IMR-90 (cell line): ENCODE measurements around the gene NAA15. TPM values are rescaled to one million over a fixed set of nuclear protein-coding genes. Genes with fewer than 3 reads are reported as not detected.

Experiments
- ATAC-seq: fragments of 200-7000 bp; cut with Tn5 transposase; 2 replicates; pipeline ENCODE4 v1.9.1; 2020; ENCODE audit warnings: low read depth, mild to moderate bottlenecking, moderate library complexity
- BruUV-seq: library from RNA; stranded (reverse); fragments of 400-500 nt; replicated peaks from 2 replicates; lab custom pipeline; 2021; lab: Mats Ljungman, UMichigan
- CTCF ChIA-PET: fragments of 300-600 bp; formaldehyde crosslinking; extraction: SDS; loops from one replicate; lab custom pipeline; 2021; ENCODE audit warnings: antibody characterized with exemption; lab: Yijun Ruan, JAX
- POLR2A ChIA-PET: fragments of 300-600 bp; sonication (Branson Sonifier 250); formaldehyde crosslinking; loops from one replicate; lab custom pipeline; 2022; ENCODE audit warnings: antibody characterized with exemption; ENCODE audit not compliant: unreplicated experiment; lab: Charles Lee
- DNase-seq: peaks from one replicate; pipeline ENCODE4 v3.0.0; 2013
- H2AFZ ChIP-seq: replicated peaks from 2 replicates; pipeline ENCODE3; 2013; ENCODE audit warnings: low read length, mild to moderate bottlenecking; ENCODE audit not compliant: poor library complexity
- H2AK5ac ChIP-seq: 2 replicates; pipeline ENCODE4 v1.6.1; 2013; ENCODE audit warnings: low read depth, low read length, inconsistent platforms
- H2AK9ac ChIP-seq: replicated peaks from 2 replicates; pipeline ENCODE3; 2013; ENCODE audit warnings: mild to moderate bottlenecking, low read depth, low read length, moderate library complexity; ENCODE audit not compliant: poor library complexity
- H2BK120ac ChIP-seq: 2 replicates; pipeline ENCODE4 v1.6.1; 2013; ENCODE audit warnings: low read depth, low read length, inconsistent platforms
- H2BK15ac ChIP-seq: 3 replicates; pipeline ENCODE4 v1.6.1; 2013; ENCODE audit warnings: low read depth, low read length, inconsistent platforms
- H2BK20ac ChIP-seq: 2 replicates; pipeline ENCODE4 v1.6.1; 2013; ENCODE audit warnings: low read depth, mild to moderate bottlenecking, inconsistent platforms, low read length, moderate library complexity
- H2BK5ac ChIP-seq: 2 replicates; pipeline ENCODE4 v1.6.1; 2013; ENCODE audit warnings: mild to moderate bottlenecking, low read depth, low read length, inconsistent platforms; ENCODE audit not compliant: poor library complexity, severe bottlenecking
- H3K14ac ChIP-seq: replicated peaks from 2 replicates; pipeline ENCODE4 v1.6.1; 2013; ENCODE audit warnings: low read depth, low read length, inconsistent platforms
- H3K18ac ChIP-seq: 2 replicates; pipeline ENCODE4 v1.6.1; 2013; ENCODE audit warnings: low read depth, low read length, control low read depth
- H3K23ac ChIP-seq: 2 replicates; pipeline ENCODE4 v1.6.1; 2013; ENCODE audit warnings: low read depth, low read length, inconsistent platforms
- H3K27ac ChIP-seq: 2 replicates; pipeline ENCODE4 v1.5.1; 2013; ENCODE audit warnings: mild to moderate bottlenecking, control low read depth, low read length; ENCODE audit not compliant: insufficient read depth
- H3K27me3 ChIP-seq: 2 replicates; pipeline ENCODE4 v1.6.1; 2013; ENCODE audit warnings: low read length; ENCODE audit not compliant: control insufficient read depth, insufficient read depth
- H3K36me3 ChIP-seq: 2 replicates; pipeline ENCODE4 v1.6.1; 2013; ENCODE audit warnings: low read length, mixed read lengths; ENCODE audit not compliant: control insufficient read depth, insufficient read depth
- H3K4ac ChIP-seq: 2 replicates; pipeline ENCODE4 v1.6.1; 2013; ENCODE audit warnings: low read depth, low read length, inconsistent platforms
- H3K4me1 ChIP-seq: 2 replicates; pipeline ENCODE4 v1.6.1; 2013; ENCODE audit warnings: low read length, mixed read lengths; ENCODE audit not compliant: control insufficient read depth, insufficient read depth
- H3K4me2 ChIP-seq: 2 replicates; pipeline ENCODE4 v1.6.1; 2013; ENCODE audit warnings: low read depth, mild to moderate bottlenecking, control low read depth, low read length, moderate library complexity
- H3K4me3 ChIP-seq: 2 replicates; pipeline ENCODE4 v1.5.1; 2013; ENCODE audit warnings: low read depth, mild to moderate bottlenecking, control low read depth, low read length, moderate library complexity; ENCODE audit not compliant: insufficient read depth
- H3K56ac ChIP-seq: 2 replicates; pipeline ENCODE4 v1.6.1; 2013; ENCODE audit warnings: low read length, inconsistent platforms; ENCODE audit not compliant: insufficient read depth; ENCODE audit errors: extremely low read depth
- H3K79me1 ChIP-seq, 2 experiments: 2 replicates each; pipeline ENCODE4 v1.6.1; 2013; ENCODE audit warnings: low read length in 2 of 2, inconsistent platforms in 1 of 2, low read depth in 1 of 2
- H3K9ac ChIP-seq: 2 replicates; pipeline ENCODE4 v1.6.1; 2013; ENCODE audit warnings: low read depth, low read length, control low read depth
- H3K9me1 ChIP-seq: 2 replicates; pipeline ENCODE4 v1.6.1; 2013; ENCODE audit warnings: low read length, inconsistent platforms; ENCODE audit not compliant: insufficient read depth
- H3K9me3 ChIP-seq: 2 replicates; pipeline ENCODE4 v1.6.1; 2013; ENCODE audit warnings: low read length; ENCODE audit not compliant: control insufficient read depth, insufficient read depth
- H4K20me1 ChIP-seq: 2 replicates; pipeline ENCODE4 v1.6.1; 2013; ENCODE audit warnings: low read length, inconsistent platforms; ENCODE audit not compliant: insufficient read depth
- H4K5ac ChIP-seq: 2 replicates; pipeline ENCODE4 v1.6.1; 2013; ENCODE audit warnings: mild to moderate bottlenecking, low read depth, low read length, control low read depth
- H4K8ac ChIP-seq, 2 experiments: 2 replicates each; pipeline ENCODE4 v1.6.1; 2013; ENCODE audit warnings: low read depth in 2 of 2, low read length in 2 of 2, control low read depth in 1 of 2, inconsistent platforms in 1 of 2
- H4K91ac ChIP-seq: 2 replicates; pipeline ENCODE4 v1.6.1; 2013; ENCODE audit warnings: low read depth, low read length, inconsistent platforms; ENCODE audit not compliant: insufficient read depth
- BHLHE40 ChIP-seq: fragments of 150-350 bp; IDR thresholded peaks from 2 replicates; pipeline ENCODE4 v1.6.1; 2016; ENCODE audit warnings: mild to moderate bottlenecking, low read depth, low read length
- CEBPB ChIP-seq: IDR thresholded peaks from 2 replicates; pipeline ENCODE4 v1.6.1; 2012; ENCODE audit warnings: low read depth, low read length, improper control_type of control experiment
- CHD1 ChIP-seq: IDR thresholded peaks from 2 replicates; pipeline ENCODE4 v1.6.1; 2012; ENCODE audit warnings: low read depth, low read length, improper control_type of control experiment
- FOS ChIP-seq: fragments of 150-350 bp; IDR thresholded peaks from 2 replicates; pipeline ENCODE4 v1.6.1; 2016; ENCODE audit warnings: low read depth, low read length
- MAFK ChIP-seq: IDR thresholded peaks from 2 replicates; pipeline ENCODE4 v1.6.1; 2012; ENCODE audit warnings: low read depth, low read length, improper control_type of control experiment
- MAZ ChIP-seq: IDR thresholded peaks from 2 replicates; pipeline ENCODE4 v1.6.1; 2012; ENCODE audit warnings: low read depth, mild to moderate bottlenecking, low read length, improper control_type of control experiment, moderate library complexity, borderline replicate concordance
- MXI1 ChIP-seq: IDR thresholded peaks from 2 replicates; pipeline ENCODE4 v1.6.1; 2012; ENCODE audit warnings: low read depth, mild to moderate bottlenecking, low read length, moderate library complexity, borderline replicate concordance
- NFE2L2 ChIP-seq: fragments of 150-350 bp; IDR thresholded peaks from 2 replicates; pipeline ENCODE4 v1.6.1; 2016; ENCODE audit warnings: low read depth, mild to moderate bottlenecking, low read length
- POLR2A ChIP-seq: IDR thresholded peaks from 2 replicates; pipeline ENCODE4 v1.6.1; 2012; ENCODE audit warnings: mild to moderate bottlenecking, low read depth, low read length
- RAD21 ChIP-seq: IDR thresholded peaks from 2 replicates; pipeline ENCODE4 v1.6.1; 2012; ENCODE audit warnings: low read length, improper control_type of control experiment
- RCOR1 ChIP-seq: IDR thresholded peaks from 2 replicates; pipeline ENCODE4 v1.6.1; 2012; ENCODE audit warnings: mild to moderate bottlenecking, low read length, improper control_type of control experiment; ENCODE audit not compliant: insufficient replicate concordance
- RFX5 ChIP-seq: IDR thresholded peaks from 2 replicates; pipeline ENCODE4 v1.8.0; 2012; ENCODE audit warnings: low read depth, mild to moderate bottlenecking, low read length, moderate library complexity
- SMC3 ChIP-seq: fragments of 150-350 bp; IDR thresholded peaks from 2 replicates; pipeline ENCODE4 v1.6.1; 2016; ENCODE audit warnings: low read depth, mild to moderate bottlenecking, antibody characterized with exemption, low read length, moderate library complexity
- USF2 ChIP-seq: fragments of 150-350 bp; IDR thresholded peaks from 2 replicates; pipeline ENCODE4 v1.6.1; 2017; ENCODE audit warnings: mild to moderate bottlenecking, antibody characterized with exemption, low read length, low read depth
- dilution Hi-C: fragments of 300-500 bp; cut with HindIII; formaldehyde crosslinking; loops from one replicate; pipeline ENCODE4 v1.14.3; 2018; ENCODE audit warnings: low sequenced_read_pairs; ENCODE audit not compliant: unreplicated experiment
- in situ Hi-C: fragments of 300-500 bp; cut with MboI; formaldehyde crosslinking; loops from 3 replicates; pipeline ENCODE4 v1.14.3; 2019; ENCODE audit warnings: low sequenced_read_pairs, inconsistent platforms, mixed read lengths
- intact Hi-C: fragments of 100-400 bp; cut with micrococcal nuclease; formaldehyde crosslinking; loops from 2 replicates; pipeline ENCODE4 v1.10.0; 2022
- polyA plus RNA-seq, 3 experiments: library from polyadenylated mRNA; depleted of rRNA; stranded (reverse); fragments of >200 nt; gene quantifications; 2 replicates each; pipeline ENCODE4 v1.2.3, GENCODE V29; 2012; ENCODE audit warnings: low replicate concordance in 1 of 3
- total RNA-seq: library from RNA; depleted of rRNA; stranded (reverse); fragments of >200 nt; gene quantifications from 2 replicates; pipeline ENCODE4 v1.2.3, GENCODE V29; 2012
- TF ChIP-seq, protein P1 (sequence below): fragments of 150-350 bp; IDR thresholded peaks from 2 replicates; pipeline ENCODE4 v1.6.1; 2016; ENCODE audit warnings: low read depth, mild to moderate bottlenecking, low read length, moderate library complexity, borderline replicate concordance

The NAA15 gene
- total and polyA plus RNA-seq, 2 of the 4 experiments (the other 2 are of a cell fraction) = 11.0 to 43.4 TPM

GRCh38 chr4:139301113-139301820, at the start of gene NAA15 (continued):
- TF ChIP-seq CHD1 = no peak

GRCh38 chr4:139253046-139253445, 48.3 kb upstream of the NAA15 start:
- Histone ChIP-seq H2BK15ac (no peak overlapping the region), H4K91ac (no peak overlapping the region), H4K5ac (no peak overlapping the region), H2AFZ (no peak overlapping the region), H2BK5ac (no peak overlapping the region), H3K27me3 (no peaks in the 10 kb centered on the region), H2AK5ac (no peak overlapping the region), H2AK9ac (no peak overlapping the region), H2BK20ac (no peak overlapping the region), H3K4ac (no peak overlapping the region), H4K20me1 (no peaks in the 10 kb centered on the region), H2BK120ac (no peak overlapping the region), H3K4me3 (no peak overlapping the region), H3K27ac (no peak overlapping the region), H3K4me1 (peaks cover 2% of the 10 kb centered on the region; the same call in 1 of the 2 replicates), H3K9me1 (no peaks in the 10 kb centered on the region), H3K36me3 (no peaks in the 10 kb centered on the region), H3K18ac (no peak overlapping the region), H3K9me3 (no peaks in the 10 kb centered on the region), H3K14ac (no peak overlapping the region), H3K23ac (no peak overlapping the region), H3K56ac (no peak overlapping the region), H3K4me2 (no peak overlapping the region), H3K9ac (no peak overlapping the region), H4K8ac (no peak overlapping the region), H3K79me1 (no peaks in the 10 kb centered on the region)
- CTCF ChIA-PET = interaction anchor here (2.4 kb wide), 1 partner anchor 13 kb away, joined by 6 read pairs; no protein-coding TSS in a partner anchor
- POLR2A ChIA-PET = interaction anchor here (0.6 kb wide), 1 partner anchor 10 kb away, joined by 3 read pairs; no protein-coding TSS in a partner anchor
- ATAC-seq (no peak), DNase-seq (no peak)
- dilution Hi-C loops = no loop called here
- intact Hi-C loops = no loop called here
- BruUV-seq = no TSS peak
- in situ Hi-C loops = no loop called here
- TF ChIP-seq CEBPB (no peak), RFX5 (no peak), MXI1 (no peak), RCOR1 (no peak), MAZ (no peak), POLR2A (no peak), CHD1 (no peak), RAD21 (no peak), FOS (no peak), MAFK (no peak), SMC3 (no peak), USF2 (no peak), BHLHE40 (no peak), NFE2L2 (no peak)
- TF ChIP-seq, protein P1, sequence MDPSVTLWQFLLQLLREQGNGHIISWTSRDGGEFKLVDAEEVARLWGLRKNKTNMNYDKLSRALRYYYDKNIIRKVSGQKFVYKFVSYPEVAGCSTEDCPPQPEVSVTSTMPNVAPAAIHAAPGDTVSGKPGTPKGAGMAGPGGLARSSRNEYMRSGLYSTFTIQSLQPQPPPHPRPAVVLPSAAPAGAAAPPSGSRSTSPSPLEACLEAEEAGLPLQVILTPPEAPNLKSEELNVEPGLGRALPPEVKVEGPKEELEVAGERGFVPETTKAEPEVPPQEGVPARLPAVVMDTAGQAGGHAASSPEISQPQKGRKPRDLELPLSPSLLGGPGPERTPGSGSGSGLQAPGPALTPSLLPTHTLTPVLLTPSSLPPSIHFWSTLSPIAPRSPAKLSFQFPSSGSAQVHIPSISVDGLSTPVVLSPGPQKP = no peak
